ENCODE data around the gene LRRC72. TPM values are rescaled to one million over a fixed set of nuclear protein-coding genes. Genes with fewer than 3 reads are reported as not detected.

LRRC72 gene
- total RNA-seq = not detected in 2 replicates
- long read RNA-seq = 0 reads

DNA sequence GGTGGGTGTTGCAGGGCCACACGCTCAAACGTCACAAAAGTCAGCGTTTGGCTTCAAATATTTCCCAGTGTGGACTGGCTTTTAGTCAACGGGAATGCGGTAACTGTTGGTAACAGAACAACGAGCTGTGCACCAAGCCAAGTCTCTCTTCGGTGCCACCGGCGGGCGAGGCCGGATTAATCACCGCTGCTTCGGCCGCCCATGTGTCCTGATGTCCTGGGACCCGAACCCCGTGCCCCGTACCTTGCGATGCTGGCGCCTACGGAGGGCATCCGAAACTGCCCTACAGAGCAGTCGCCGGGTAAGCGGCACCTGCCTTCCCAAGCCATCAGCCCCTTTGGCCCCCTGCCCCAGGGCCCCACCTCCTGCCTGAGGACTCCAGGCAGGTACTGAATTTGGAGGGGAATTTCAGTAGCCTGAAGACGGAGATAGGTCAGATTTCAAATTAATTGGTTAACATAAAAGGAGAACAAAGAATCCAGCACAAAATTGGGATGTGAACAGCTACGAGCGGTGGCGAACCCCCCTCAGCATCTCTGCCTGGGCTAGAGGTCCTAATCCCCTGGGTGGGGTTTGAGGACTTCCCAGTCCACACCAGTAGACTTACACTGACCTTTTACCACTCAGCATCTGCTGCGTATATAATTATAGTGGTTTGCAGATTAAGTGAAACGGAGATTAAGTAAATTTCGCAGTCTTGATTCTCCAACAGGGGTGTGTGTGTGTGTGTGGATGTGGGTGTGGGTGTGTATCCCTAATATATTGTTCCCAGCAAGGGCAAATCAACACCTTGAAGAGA, at the start of gene LRRC72:
Gene LRRC72 (plus strand): TSS at position 84 of the 799 bp plus-strand sequence. CDS start 128 bp downstream, at position 212.
- H3K27ac Mint-ChIP-seq (ENCODE audit: unreplicated experiment) = no peak within 1 kb of the TSS
- H3K27me3 Mint-ChIP-seq (ENCODE audit: unreplicated experiment) = no peaks in the 10 kb centered on the region
- no peak for DNase-seq (ENCODE audit: extremely low spot score, unreplicated experiment)
- H3K4me1 Mint-ChIP-seq (ENCODE audit: unreplicated experiment) = peaks cover 20% of the 10 kb centered on the region
- TF ChIP-seq, protein P1, sequence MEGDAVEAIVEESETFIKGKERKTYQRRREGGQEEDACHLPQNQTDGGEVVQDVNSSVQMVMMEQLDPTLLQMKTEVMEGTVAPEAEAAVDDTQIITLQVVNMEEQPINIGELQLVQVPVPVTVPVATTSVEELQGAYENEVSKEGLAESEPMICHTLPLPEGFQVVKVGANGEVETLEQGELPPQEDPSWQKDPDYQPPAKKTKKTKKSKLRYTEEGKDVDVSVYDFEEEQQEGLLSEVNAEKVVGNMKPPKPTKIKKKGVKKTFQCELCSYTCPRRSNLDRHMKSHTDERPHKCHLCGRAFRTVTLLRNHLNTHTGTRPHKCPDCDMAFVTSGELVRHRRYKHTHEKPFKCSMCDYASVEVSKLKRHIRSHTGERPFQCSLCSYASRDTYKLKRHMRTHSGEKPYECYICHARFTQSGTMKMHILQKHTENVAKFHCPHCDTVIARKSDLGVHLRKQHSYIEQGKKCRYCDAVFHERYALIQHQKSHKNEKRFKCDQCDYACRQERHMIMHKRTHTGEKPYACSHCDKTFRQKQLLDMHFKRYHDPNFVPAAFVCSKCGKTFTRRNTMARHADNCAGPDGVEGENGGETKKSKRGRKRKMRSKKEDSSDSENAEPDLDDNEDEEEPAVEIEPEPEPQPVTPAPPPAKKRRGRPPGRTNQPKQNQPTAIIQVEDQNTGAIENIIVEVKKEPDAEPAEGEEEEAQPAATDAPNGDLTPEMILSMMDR (IDR thresholded peaks at IDR 0.05) = no peak
- H3K36me3 Mint-ChIP-seq (ENCODE audit: unreplicated experiment) = no peaks in the 10 kb centered on the region
- no peaks in the 10 kb centered on the region for H3K9me3 Mint-ChIP-seq (ENCODE audit: unreplicated experiment)
- no peak within 1 kb of the TSS for H3K4me3 Mint-ChIP-seq (ENCODE audit: unreplicated experiment)

DNA sequence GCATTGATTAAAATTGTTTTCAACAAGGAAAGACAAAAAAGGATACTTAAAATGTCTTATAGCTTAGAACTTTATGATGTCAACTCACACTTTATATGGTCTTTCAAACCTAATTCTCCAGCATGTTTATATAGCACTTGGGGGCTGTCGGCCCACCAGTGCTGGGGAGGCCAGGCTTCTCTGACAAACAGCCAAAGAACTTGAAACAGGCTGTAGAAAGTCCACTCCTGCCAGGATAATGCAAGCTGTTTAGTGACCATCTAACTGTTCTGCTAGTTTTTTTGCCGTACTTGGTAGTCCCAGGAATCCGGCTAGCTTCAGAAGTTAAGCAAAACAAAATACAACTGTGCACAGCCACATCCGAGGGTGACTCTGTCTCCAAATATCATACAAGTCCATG, 47.5 kb upstream of the LRRC72 start:
- Mint-ChIP-seq H3K36me3 (ENCODE audit: unreplicated experiment) (no peaks in the 10 kb centered on the region), H3K4me3 (ENCODE audit: unreplicated experiment) (no peak overlapping the region), H3K27me3 (ENCODE audit: unreplicated experiment) (peaks cover 2% of the 10 kb centered on the region), H3K4me1 (ENCODE audit: unreplicated experiment) (no peaks in the 10 kb centered on the region), H3K9me3 (ENCODE audit: unreplicated experiment) (no peaks in the 10 kb centered on the region), H3K27ac (ENCODE audit: unreplicated experiment) (no peak overlapping the region)
- TF ChIP-seq, protein P1 (IDR thresholded peaks at IDR 0.05) = no peak
- no peak for DNase-seq (ENCODE audit: extremely low spot score, unreplicated experiment)

DNA sequence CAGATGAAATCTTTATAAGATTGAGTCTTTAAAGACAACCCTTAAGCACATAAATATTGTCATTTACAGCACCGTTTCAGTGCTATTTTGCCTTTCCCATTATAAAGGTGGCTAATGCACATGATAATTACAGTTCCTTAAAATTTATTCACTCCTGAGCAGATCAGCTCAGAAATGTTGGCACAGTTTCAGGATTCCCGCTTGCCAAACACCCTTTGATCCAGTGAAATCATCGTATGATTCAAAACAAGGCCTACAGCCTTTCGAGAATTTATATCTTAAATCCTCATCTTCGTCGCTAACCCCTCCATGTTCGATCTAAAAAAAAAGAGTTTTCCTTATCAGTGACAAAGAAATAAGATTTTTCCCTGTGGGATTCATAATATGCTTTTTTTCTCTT, 47.0 kb upstream of the LRRC72 start:
- H3K9me3 Mint-ChIP-seq (ENCODE audit: unreplicated experiment) = no peaks in the 10 kb centered on the region
- H3K36me3 Mint-ChIP-seq (ENCODE audit: unreplicated experiment) = no peaks in the 10 kb centered on the region
- no peaks in the 10 kb centered on the region for H3K4me1 Mint-ChIP-seq (ENCODE audit: unreplicated experiment)
- no peak for DNase-seq (ENCODE audit: extremely low spot score, unreplicated experiment)
- H3K27ac Mint-ChIP-seq (ENCODE audit: unreplicated experiment) = no peak overlapping the region
- peaks cover 2% of the 10 kb centered on the region for H3K27me3 Mint-ChIP-seq (ENCODE audit: unreplicated experiment)
- H3K4me3 Mint-ChIP-seq (ENCODE audit: unreplicated experiment) = no peak overlapping the region
- TF ChIP-seq, protein P1 (IDR thresholded peaks at IDR 0.05) = no peak

DNA sequence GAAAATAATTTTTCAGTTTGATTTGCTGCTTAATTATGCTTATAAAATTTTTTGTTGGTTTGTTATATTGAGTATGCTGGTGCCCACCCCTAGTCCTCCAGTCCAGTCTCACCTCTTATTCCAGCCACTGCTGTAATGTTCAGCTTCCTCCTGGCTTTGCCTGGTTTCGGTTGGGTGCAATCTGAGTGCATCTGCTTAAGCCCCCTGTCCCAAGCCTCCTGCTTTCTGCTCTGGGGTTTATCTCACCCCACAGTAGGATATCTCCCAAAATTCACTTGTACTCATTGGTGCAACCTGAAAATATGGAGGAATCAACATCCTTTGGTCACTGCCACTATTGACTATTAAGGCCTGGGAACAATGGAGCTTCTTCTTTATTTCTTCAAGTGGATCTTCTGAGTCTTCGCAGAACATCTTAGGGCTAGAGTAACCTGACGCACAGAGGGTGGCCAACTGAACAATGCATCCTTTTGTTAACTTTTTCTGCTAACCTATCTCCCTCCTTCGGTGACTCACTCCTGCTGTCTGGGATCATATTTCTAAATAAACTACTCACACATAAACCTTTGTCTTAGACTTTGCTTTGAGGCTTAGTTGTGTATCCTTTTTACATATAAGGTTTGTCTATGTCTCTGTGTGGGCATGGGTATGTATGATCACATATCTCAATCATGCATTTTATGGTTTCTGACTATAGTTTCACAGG, 42.0 kb upstream of the LRRC72 start:
- H3K27me3 Mint-ChIP-seq (ENCODE audit: unreplicated experiment) = no peaks in the 10 kb centered on the region
- H3K4me1 Mint-ChIP-seq (ENCODE audit: unreplicated experiment) = no peaks in the 10 kb centered on the region
- no peak overlapping the region for H3K4me3 Mint-ChIP-seq (ENCODE audit: unreplicated experiment)
- TF ChIP-seq, protein P1 (IDR thresholded peaks at IDR 0.05) = no peak
- no peaks in the 10 kb centered on the region for H3K9me3 Mint-ChIP-seq (ENCODE audit: unreplicated experiment)
- no peaks in the 10 kb centered on the region for H3K36me3 Mint-ChIP-seq (ENCODE audit: unreplicated experiment)
- DNase-seq (ENCODE audit: extremely low spot score, unreplicated experiment) = no peak
- no peak overlapping the region for H3K27ac Mint-ChIP-seq (ENCODE audit: unreplicated experiment)

DNA sequence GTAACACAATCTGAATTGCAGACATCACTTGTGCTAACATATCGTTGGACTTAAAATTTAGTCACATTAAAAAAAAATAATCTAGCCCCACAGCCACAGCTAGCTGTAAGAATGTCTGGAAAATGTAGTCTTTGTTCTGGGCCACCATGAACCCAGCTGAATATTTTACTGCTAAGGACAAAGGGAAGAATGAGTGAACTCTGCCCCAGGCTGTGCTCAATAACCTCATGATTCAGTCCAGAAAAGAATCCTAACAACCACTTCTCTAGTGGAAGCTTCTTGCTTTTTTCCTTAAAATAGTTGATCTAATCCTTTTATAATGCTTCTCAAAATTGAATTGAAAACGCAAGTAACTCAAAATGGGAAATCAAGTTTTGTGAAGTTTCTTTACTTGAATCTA, 35.5 kb upstream of the LRRC72 start:
- Mint-ChIP-seq H3K27me3 (ENCODE audit: unreplicated experiment) (no peaks in the 10 kb centered on the region), H3K9me3 (ENCODE audit: unreplicated experiment) (no peaks in the 10 kb centered on the region), H3K4me1 (ENCODE audit: unreplicated experiment) (no peaks in the 10 kb centered on the region), H3K27ac (ENCODE audit: unreplicated experiment) (no peak overlapping the region), H3K4me3 (ENCODE audit: unreplicated experiment) (no peak overlapping the region), H3K36me3 (ENCODE audit: unreplicated experiment) (no peaks in the 10 kb centered on the region)
- TF ChIP-seq, protein P1 (IDR thresholded peaks at IDR 0.05) = no peak
- DNase-seq (ENCODE audit: extremely low spot score, unreplicated experiment) = no peak
